HG02970 (cell line): Measurements from ENCODE around the gene POF1B.

Experiments used
- ATAC-seq: cut with Tn5 transposase; IDR thresholded peaks from one replicate; pipeline ENCODE4 v1.9.1; 2021; ENCODE audit warnings: mild to moderate bottlenecking, moderate library complexity, moderate number of reproducible peaks; ENCODE audit not compliant: unreplicated experiment, low FRiP score

The POF1B gene

GRCh38 chrX:85243761-85244449 lies 135.6 kb downstream of the POF1B start, which contains the start of the genes SATL1 and ZNF711:
TSS of gene SATL1 (minus strand) at chrX:85243779. CDS start at chrX:85108968, 134,811 bp downstream.
TSS of gene ZNF711 (plus strand) at chrX:85243991. CDS start at chrX:85247573, 3,582 bp downstream.
- no peak for ATAC-seq

GRCh38 chrX:85243155-85243554 lies 136.3 kb downstream of the POF1B start:
- ATAC-seq: no peak
